Head of caudate nucleus (tissue), 42 donors: Measurements from ENCODE around the gene KDF1.
"Not testable (repeated sequence)": the region's sequence is repeated elsewhere in the genome, so short reads cannot be mapped to it uniquely, and the experiment has no call there.

Source experiments
- DNase-seq, 42 donors: peaks; one replicate each; pipeline versions ENCODE4 v3.0.0 to v3.0.0-alpha.2; 2020 to 2021; ENCODE audit warnings: mixed read lengths in 7 of 42
- intact Hi-C: fragments of 100-400 bp; cut with DNase I; formaldehyde crosslinking; loops from one replicate; pipeline ENCODE4 v1.15.0; 2022

The KDF1 gene

GRCh38 chr1:26996024-26996423 is 35.8 kb upstream of the KDF1 start:
- DNase-seq = no peak
- intact Hi-C loops = no loop called here

DNA sequence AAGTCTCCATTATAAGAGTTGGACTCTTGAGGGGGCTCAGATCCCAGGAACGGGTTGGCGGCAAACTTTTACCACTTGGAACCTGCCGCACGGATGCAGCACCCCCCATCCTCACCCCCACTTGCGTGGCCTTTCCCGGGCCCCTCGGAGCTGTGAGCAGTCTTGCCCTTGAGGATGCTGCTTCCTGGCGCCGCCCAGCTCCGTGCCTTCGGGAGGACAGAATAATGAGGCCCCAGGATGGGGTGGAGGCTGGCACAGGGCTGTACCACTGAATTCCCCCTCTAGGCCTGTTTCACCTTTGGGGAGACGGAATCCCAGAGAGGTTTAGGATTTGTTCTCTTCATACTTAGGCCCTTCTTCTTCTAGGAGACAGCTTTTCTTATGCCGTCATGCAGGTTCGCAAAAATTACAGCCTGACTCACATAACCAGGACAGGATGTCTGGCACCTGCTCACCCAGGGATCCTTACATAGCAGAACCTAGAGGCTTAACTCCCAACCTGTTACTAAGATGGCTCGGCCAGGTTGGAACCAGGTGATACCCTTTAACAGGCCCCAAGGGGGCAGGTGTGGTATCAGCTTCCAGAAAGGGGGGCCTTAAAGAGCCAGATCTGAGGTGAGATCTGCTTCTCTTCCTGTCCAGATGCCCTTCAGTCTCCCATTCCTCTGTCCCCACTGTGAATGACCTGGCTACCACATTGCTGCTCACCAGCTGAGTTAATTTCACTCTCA is 34.7 kb upstream of the KDF1 start:
- peak in 22 of 42 donors; percentile 15 to 71 (median 50) for DNase-seq
- intact Hi-C loops = no loop called here

DNA sequence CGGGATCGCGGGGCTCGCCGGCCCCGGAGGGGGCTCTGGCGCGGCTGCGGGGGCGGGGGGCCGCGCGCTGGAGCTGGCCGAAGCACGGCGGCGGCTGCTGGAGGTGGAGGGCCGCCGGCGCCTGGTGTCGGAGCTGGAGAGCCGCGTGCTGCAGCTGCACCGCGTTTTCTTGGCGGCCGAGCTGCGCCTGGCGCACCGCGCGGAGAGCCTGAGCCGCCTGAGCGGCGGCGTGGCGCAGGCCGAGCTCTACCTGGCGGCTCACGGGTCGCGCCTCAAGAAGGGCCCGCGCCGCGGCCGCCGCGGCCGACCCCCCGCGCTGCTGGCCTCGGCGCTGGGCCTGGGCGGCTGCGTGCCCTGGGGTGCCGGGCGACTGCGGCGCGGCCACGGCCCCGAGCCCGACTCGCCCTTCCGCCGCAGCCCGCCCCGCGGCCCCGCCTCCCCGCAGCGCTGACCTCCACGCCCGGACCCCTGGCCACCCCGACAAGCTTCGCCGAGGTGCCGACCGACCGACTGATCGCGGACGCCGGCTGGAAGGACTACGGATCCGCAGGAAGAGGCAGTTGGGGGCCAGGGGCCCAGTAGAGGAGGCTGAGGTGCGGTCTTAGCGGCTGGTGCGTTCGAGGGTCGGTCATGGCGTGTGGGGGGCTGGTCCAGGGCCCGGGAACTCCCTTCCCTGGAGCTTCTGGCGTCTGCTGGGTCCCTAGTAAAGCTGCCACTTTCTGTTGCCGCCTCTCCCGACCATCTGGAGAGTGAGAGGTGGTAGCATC is 33.9 kb upstream of the KDF1 start:
- intact Hi-C loops = no loop called here
- DNase-seq = peak in 6 of 42 donors; percentile 20 to 42 (median 36)

DNA sequence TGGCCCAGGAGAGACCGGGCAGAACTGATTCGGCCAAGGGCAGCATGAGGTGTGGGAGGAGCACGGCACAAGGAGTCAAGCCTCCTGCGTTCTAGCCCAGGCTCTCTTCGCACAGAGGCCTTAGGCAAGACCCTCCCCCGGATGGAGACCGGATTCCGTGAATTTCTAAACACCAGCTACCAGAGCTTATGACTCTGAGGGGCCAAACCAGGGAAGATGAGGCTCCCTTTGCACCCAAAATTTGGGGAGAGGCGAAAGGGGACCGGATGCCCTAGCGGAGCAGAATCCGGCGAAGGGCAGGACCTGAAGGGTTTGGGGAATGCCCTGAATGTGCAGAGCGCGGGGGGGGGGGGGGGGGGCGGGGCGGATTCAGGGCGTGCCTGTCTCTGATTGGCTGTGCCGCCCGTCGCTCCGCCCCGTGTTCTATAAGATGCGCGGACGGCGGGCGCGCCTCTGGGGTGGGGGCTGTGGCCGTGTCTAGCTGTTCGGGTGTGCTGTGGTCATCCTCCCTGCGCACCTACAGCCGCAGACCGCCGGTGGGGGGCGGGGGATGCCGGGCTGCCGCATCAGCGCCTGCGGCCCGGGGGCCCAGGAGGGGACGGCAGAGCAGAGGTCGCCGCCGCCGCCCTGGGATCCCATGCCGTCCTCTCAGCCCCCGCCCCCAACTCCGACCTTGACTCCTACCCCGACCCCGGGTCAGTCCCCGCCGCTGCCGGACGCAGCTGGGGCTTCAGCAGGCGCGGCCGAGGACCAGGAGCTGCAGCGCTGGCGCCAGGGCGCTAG is 33.2 kb upstream of the KDF1 start, which contains the start of gene TRNP1:
Gene TRNP1, plus strand, starts transcription at position 456 of the 783 bp plus-strand sequence. Its CDS starts 95 bp downstream, at position 551.
- peak; percentile 66 to 91 (median 81) for DNase-seq
- intact Hi-C loops = no loop called here

DNA sequence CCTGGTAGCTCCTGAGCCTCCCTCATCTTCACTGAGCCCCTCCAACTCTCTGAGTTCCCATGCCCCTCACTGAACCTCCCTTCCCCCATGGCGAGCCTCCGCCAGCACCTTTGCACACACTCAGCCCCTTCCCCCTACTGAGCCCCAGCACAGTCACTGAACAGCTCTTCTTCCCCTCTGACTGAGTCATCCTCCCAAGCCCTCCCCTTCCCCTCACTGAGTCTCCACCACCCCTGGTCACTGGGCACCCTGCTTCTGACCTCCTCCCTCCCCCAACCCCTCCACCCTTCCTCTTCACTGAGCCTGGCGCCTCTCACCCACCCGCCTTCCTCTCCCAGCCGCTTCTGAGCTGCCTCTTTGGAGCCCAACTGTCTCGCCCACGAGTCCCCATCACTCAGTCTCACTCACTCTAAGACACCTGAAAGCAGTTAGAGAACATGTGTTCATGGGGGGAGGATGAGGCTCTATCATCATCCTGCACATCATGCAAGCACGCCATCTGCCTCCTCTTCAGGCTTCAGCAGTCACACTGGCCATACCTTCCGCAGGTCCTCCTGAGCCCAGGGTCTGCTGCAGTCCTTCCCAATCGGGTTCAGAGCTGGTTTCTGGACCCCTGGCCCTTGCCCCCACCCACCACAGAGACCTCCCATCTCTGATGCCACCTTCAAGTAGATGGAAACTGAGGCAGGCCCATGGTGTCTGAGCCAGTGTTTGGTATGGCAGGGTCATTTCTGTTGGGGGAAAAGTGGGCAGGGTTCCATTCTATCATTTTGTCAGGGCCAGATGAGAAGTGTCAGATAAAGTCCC is 31.2 kb upstream of the KDF1 start:
- intact Hi-C loops = no loop called here
- peak in 41 of 42 donors; percentile 35 to 93 (median 67) for DNase-seq

GRCh38 chr1:26989403-26990109 is 29.3 kb upstream of the KDF1 start:
- DNase-seq, intact Hi-C loops: not testable (repeated sequence)

DNA sequence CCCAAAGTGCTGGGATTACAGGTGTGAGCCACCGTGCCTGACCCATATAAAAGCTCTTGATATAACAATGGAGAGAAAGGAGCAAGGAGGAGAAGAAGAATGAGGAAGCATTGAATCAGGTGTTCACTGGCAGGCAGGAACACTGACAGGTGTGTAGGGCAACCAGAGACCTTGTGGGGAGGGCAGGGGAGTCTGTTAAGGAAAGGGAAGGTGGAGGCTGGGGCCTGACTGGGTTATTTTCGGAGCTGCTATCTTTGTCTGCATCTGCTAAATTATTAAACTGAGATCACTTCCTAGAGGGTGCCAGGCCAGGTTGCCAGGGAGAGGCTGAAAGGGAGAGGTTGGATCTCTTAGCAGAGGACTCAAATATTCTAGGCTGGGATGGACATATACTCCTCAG is 26.4 kb upstream of the KDF1 start:
- intact Hi-C loops = no loop called here
- peak in 34 of 42 donors; percentile 14 to 85 (median 53) for DNase-seq

- no peak for DNase-seq
- intact Hi-C loops = no loop called here
These were observed 24.0 kb upstream of the KDF1 start for GRCh38 chr1:26984291-26984690.

DNA sequence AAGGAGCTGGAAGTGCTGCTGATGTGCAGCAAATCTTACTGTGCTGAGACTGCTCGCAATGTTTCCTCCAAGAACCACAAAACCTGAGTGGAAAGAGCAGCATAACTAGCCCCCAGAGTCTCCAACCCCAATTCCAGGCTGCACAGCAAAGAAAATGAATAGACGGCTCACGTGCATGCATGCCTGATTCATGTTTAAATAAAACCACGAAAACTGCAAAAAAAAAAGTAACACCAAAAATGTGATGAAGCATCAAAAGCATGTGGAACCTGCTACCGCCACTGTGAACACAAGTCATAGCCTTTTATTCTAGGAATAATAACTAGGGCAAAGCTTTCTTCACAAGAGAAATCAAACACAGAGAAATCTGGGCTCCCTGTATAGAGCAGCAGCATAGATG is 23.6 kb upstream of the KDF1 start:
- DNase-seq = no peak

DNA sequence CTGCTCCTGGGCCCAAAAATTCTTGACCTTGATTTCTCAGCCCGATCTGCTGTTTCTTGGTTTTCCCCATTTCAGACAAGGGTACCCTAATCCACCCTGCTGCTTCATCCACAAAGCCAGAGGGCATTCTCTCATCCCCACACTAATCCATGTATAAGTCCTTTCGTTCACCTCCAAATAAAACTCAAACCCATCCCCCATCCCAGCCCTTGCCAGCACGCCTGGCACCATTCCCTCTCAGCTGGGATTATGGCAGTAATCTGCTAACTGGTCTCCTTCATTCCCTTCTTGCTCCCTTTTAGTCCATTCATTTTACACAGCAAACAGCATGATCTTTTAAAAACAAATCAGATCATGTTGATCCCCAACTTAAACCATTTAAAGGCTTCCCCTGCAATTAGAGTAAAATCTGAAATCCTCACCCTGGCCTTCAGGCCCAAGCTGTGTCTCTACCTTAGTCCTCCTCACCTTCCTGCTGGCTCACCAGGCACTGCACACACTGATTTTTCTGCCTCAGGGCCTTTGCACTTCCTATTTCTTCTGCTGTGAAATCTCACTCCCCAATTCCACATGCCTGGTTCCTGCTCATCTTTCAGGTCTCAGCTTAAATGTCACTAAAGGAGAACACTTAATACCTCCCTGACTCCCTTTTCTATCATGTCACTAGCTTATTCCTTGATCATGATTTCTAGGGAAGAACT is 21.0 kb upstream of the KDF1 start:
- intact Hi-C loops = no loop called here
- no peak for DNase-seq

More for the DNA sequence above, 23.6 kb upstream of the KDF1 start:
- intact Hi-C loops = no loop called here

GRCh38 chr1:26978901-26979300 is 18.6 kb upstream of the KDF1 start:
- intact Hi-C loops = no loop called here
- no peak for DNase-seq

DNA sequence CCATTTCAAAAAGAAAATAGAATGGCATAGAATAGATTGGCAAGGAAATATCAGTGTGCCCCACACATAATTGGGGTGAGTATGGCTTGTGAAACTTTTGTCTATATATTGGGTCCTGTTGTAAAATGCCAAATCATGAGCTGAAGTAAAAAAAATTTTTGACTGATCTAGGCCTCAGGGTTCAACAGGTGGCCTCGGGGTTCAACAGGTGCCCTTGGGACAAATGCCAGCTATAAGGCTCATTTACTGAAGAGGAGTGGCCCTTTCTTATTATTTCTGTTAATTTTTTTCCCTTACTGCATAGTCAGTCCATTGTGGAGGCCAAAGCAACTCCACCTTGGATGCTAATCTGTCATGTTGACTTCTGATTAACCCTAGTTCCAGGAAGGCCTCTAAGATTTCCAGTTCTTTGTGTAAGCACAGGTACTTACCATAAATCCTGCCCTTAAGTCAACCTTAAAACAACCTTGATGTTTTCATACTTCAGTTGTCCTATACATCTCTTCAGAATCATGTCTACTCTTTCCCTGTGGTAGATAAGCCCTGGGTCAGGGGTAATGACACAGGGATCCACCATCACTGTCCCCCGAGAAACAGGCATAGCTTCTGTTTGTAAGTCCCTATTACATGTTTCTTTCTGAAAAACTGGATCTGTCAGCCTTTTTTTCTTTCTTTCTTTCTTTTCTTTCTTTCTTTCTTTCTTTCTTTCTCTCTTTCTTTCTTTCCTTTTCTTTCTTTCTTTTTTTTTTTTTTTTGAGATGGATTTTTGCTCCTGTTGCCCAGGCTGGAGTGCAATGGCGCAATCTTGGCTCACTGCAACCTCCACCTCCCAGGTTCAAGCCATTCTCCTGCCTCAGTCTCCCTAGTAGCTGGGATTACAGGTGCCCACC is 16.6 kb upstream of the KDF1 start:
- no peak for DNase-seq
- intact Hi-C loops = no loop called here

DNA sequence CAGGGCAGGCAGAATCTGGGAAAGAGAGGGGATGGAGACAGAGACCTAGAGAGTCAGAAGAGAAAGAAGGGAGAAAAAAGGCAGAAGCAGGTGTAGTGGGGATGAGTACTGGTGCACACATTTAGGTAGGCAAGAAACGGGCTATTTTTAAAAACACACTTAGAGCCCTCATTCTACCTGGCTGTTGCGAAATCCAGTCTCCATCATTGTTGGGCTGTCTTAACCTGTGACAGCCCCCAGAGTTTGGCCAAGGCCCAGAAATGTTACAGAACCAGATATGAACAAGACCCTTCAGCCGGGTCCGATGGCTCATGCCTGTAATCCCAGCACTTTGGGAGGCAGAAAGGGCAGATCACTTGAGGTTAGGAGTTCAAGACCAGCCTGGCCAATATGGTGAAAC is 12.6 kb upstream of the KDF1 start:
- no peak for DNase-seq
- intact Hi-C loops = no loop called here

GRCh38 chr1:26972390-26972789 is 12.1 kb upstream of the KDF1 start:
- intact Hi-C loops = no loop called here
- no peak for DNase-seq

GRCh38 chr1:26971590-26971989 is 11.3 kb upstream of the KDF1 start:
- intact Hi-C loops = no loop called here
- DNase-seq = no peak

- no peak for DNase-seq
- intact Hi-C loops = no loop called here
These were observed 10.5 kb upstream of the KDF1 start for GRCh38 chr1:26970810-26971209.

- no peak for DNase-seq
- intact Hi-C loops = no loop called here
These were observed 5.4 kb upstream of the KDF1 start for GRCh38 chr1:26965628-26966027.
